SK-N-SH (cell line): ENCODE measurements around the gene ADAMTS16. TPM values are rescaled to one million over a fixed set of nuclear protein-coding genes. Genes with fewer than 3 reads are reported as not detected.

Experiments
- CTCF ChIA-PET: fragments of 300-600, 350-600 bp; formaldehyde crosslinking; extraction: SDS; loops from one replicate; lab custom pipeline; 2021; lab: Yijun Ruan, JAX
- POLR2A ChIA-PET: fragments of 350-600 bp; sonication (Branson Sonifier 250); formaldehyde crosslinking; extraction: SDS; loops from one replicate; lab custom pipeline; 2020; ENCODE audit warnings: antibody characterized with exemption, inconsistent platforms; lab: Yijun Ruan, JAX
- DNase-seq: peaks from one replicate; pipeline ENCODE4 v3.0.0; 2012
- H2AFZ ChIP-seq: fragments of 200-600 bp; sonication (generic); 2 replicates; pipeline ENCODE4 v1.8.1; 2016; ENCODE audit warnings: antibody characterized with exemption, mild to moderate bottlenecking, low read depth
- H3F3A ChIP-seq: fragments of 200-600 bp; sonication (generic); replicated peaks from 2 replicates; pipeline ENCODE3; 2016; ENCODE audit warnings: antibody characterized with exemption, mild to moderate bottlenecking; ENCODE audit not compliant: insufficient read depth
- H3K27ac ChIP-seq, 2 experiments: fragments of 200-500 bp in 1 of 2; fragments of 200-600 bp in 1 of 2; sonication (Bioruptor generic) in 1 of 2; sonication (generic), shearing (Covaris generic) in 1 of 2; 2 replicates each; pipeline versions ENCODE4 v1.5.1 to v1.6.1; 2014 to 2016; ENCODE audit warnings: low read depth in 2 of 2, inconsistent platforms in 1 of 2, low read length in 1 of 2, mild to moderate bottlenecking in 1 of 2, mixed read lengths in 1 of 2
- H3K27me3 ChIP-seq: fragments of 200-600 bp; sonication (generic), shearing (Covaris generic); 2 replicates; pipeline ENCODE4 v1.6.1; 2016; ENCODE audit warnings: mixed run types; ENCODE audit not compliant: insufficient read depth
- H3K36me3 ChIP-seq, 2 experiments: fragments of 200-500 bp in 1 of 2; fragments of 200-600 bp in 1 of 2; sonication (Bioruptor generic) in 1 of 2; sonication (generic) in 1 of 2; replicated peaks in 1 of 2; 2 replicates each; pipeline versions ENCODE3 to v1.5.1; 2014 to 2016; ENCODE audit warnings: low read length in 1 of 2, mild to moderate bottlenecking in 1 of 2; ENCODE audit not compliant: insufficient read depth in 2 of 2, control insufficient read depth in 1 of 2
- H3K4me1 ChIP-seq, 2 experiments: fragments of 200-500 bp in 1 of 2; fragments of 200-600 bp in 1 of 2; sonication (Bioruptor generic) in 1 of 2; sonication (generic), shearing (Covaris generic) in 1 of 2; 2 replicates each; pipeline versions ENCODE4 v1.5.1 to v1.6.1; 2014 to 2016; ENCODE audit warnings: low read depth in 1 of 2, low read length in 1 of 2, mixed run types in 1 of 2; ENCODE audit not compliant: insufficient read depth in 2 of 2, control insufficient read depth in 1 of 2
- H3K4me2 ChIP-seq: fragments of 200-600 bp; sonication (generic), shearing (Covaris generic); 2 replicates; pipeline ENCODE4 v1.6.1; 2017; ENCODE audit warnings: mixed run types
- H3K4me3 ChIP-seq, 2 experiments: fragments of 200-500 bp in 1 of 2; fragments of 200-600 bp in 1 of 2; sonication (Bioruptor generic) in 1 of 2; sonication (generic), shearing (Covaris generic) in 1 of 2; 2 replicates each; pipeline versions ENCODE4 v1.5.1 to v1.8.1; 2014 to 2016; ENCODE audit warnings: low read depth in 2 of 2, inconsistent platforms in 1 of 2, low read length in 1 of 2, mild to moderate bottlenecking in 1 of 2, mixed read lengths in 1 of 2, moderate library complexity in 1 of 2
- H3K79me2 ChIP-seq: fragments of 200-600 bp; sonication (generic); 2 replicates; pipeline ENCODE4 v1.8.1; 2017; ENCODE audit warnings: mild to moderate bottlenecking; ENCODE audit not compliant: insufficient read depth
- H3K9ac ChIP-seq: fragments of 200-600 bp; sonication (generic); 2 replicates; pipeline ENCODE4 v1.6.1; 2017; ENCODE audit warnings: mixed run types
- H3K9me2 ChIP-seq: fragments of 200-600 bp; sonication (generic); 2 replicates; pipeline ENCODE4 v1.6.1; 2017; ENCODE audit warnings: mixed run types
- H3K9me3 ChIP-seq: fragments of 200-600 bp; sonication (generic); 2 replicates; pipeline ENCODE4 v1.6.1; 2017; ENCODE audit warnings: mixed run types, mild to moderate bottlenecking, moderate library complexity
- H4K20me1 ChIP-seq: fragments of 200-600 bp; sonication (generic); 2 replicates; pipeline ENCODE4 v1.6.1; 2017; ENCODE audit warnings: mild to moderate bottlenecking, mixed run types; ENCODE audit not compliant: insufficient read depth
- CHD2 ChIP-seq: fragments of 150-350 bp; IDR thresholded peaks from 2 replicates; pipeline ENCODE4 v1.6.1; 2018; ENCODE audit warnings: low read length; ENCODE audit not compliant: partially characterized antibody
- EP300 ChIP-seq, 2 experiments: IDR thresholded peaks; 2 replicates each; pipeline versions ENCODE4 v1.4.0 to v1.6.1; 2012; ENCODE audit warnings: borderline replicate concordance in 1 of 2, low read depth in 1 of 2, low read length in 1 of 2
- EZH2phosphoT487 ChIP-seq: fragments of 200-600 bp; sonication (generic); IDR thresholded peaks from 2 replicates; pipeline ENCODE4 v1.6.1; 2017; ENCODE audit warnings: low read depth, mixed run types, mild to moderate bottlenecking, antibody characterized with exemption, moderate library complexity, borderline replicate concordance
- FOSL2 ChIP-seq: IDR thresholded peaks from 2 replicates; pipeline ENCODE4 v1.4.0; 2012; ENCODE audit warnings: low read depth, mild to moderate bottlenecking, moderate library complexity, borderline replicate concordance
- FOXJ3 ChIP-seq: sonication (generic); formaldehyde crosslinking; IDR thresholded peaks from 2 replicates; pipeline ENCODE4 v1.5.1; 2020; ENCODE audit warnings: mild to moderate bottlenecking, missing genetic modification reagents
- GABPA ChIP-seq: IDR thresholded peaks from 2 replicates; pipeline ENCODE4 v1.4.0; 2012; ENCODE audit warnings: low read depth, mild to moderate bottlenecking
- MXI1 ChIP-seq: IDR thresholded peaks from 2 replicates; pipeline ENCODE4 v1.6.1; 2012; ENCODE audit warnings: mild to moderate bottlenecking, low read depth, low read length, improper control_type of control experiment
- NRF1 ChIP-seq: IDR thresholded peaks from 2 replicates; pipeline ENCODE4 v1.6.1; 2012; ENCODE audit warnings: low read depth, mild to moderate bottlenecking, low read length
- POLR2AphosphoS5 ChIP-seq: IDR thresholded peaks from 2 replicates; pipeline ENCODE4 v1.6.1; 2012; ENCODE audit warnings: low read depth, low read length
- RFX5 ChIP-seq: IDR thresholded peaks from 2 replicates; pipeline ENCODE4 v1.6.1; 2012; ENCODE audit warnings: mild to moderate bottlenecking, improper control_type of control experiment, low read length
- SIN3A ChIP-seq: IDR thresholded peaks from 2 replicates; pipeline ENCODE4 v1.6.1; 2012; ENCODE audit warnings: low read depth, mild to moderate bottlenecking, low read length, moderate library complexity, borderline replicate concordance
- TEAD4 ChIP-seq: IDR thresholded peaks from 2 replicates; pipeline ENCODE4 v1.4.0; 2012; ENCODE audit warnings: mild to moderate bottlenecking, borderline replicate concordance; ENCODE audit not compliant: insufficient read depth
- WGBS: methylation state at CpG from one replicate; pipeline ENCODE4 v1.1.6; 2017; ENCODE audit warnings: low lambda C conversion rate; 5-methylcytosine and 5-hydroxymethylcytosine counted together
- polyA plus RNA-seq, 3 experiments: library from polyadenylated mRNA; depleted of rRNA; stranded (reverse); fragments of >200 nt; gene quantifications; 2 replicates each; pipeline ENCODE4 v1.2.3, GENCODE V29; 2012
- TF ChIP-seq, protein P1 (sequence below): IDR thresholded peaks from 2 replicates; pipeline ENCODE4 v1.4.0; 2012; ENCODE audit warnings: low read depth
- TF ChIP-seq, protein P2 (sequence below): fragments of 200-600 bp; sonication (generic); IDR thresholded peaks from 2 replicates; pipeline ENCODE4 v1.6.1; 2017; ENCODE audit warnings: antibody characterized with exemption, mild to moderate bottlenecking, moderate library complexity
- TF ChIP-seq, protein P3 (sequence below): fragments of 150-350 bp; IDR thresholded peaks from 2 replicates; pipeline ENCODE4 v1.6.1; 2016; ENCODE audit warnings: mild to moderate bottlenecking, low read depth, low read length
- TF ChIP-seq, protein P4 (sequence below): fragments of 150-350 bp; IDR thresholded peaks from 2 replicates; pipeline ENCODE4 v1.6.1; 2017; ENCODE audit warnings: antibody characterized with exemption, low read length, low read depth, borderline replicate concordance

ADAMTS16 gene
- polyA plus RNA-seq, 1 of the 3 experiments (the other 2 are of a cell fraction), result not detected

DNA sequence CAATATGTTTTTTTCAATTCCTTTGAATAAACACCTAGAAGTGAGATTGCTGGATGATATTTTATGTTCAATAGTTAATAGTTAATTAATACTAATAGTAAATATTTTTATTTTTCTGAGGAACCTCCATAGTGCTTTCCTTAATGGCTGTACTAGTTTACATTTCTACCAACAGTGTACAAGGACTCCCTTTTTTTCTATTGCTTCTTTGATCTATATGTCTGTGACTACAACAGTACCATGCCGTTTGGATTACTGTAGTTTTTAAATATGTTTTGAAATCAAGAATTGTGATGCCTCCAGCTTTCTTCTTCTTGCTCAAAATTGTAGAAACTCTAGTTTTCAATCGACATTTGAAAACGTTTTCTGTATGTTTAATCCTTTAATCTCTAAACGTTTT, 39.5 kb upstream of the ADAMTS16 start:
- TF ChIP-seq SIN3A (no peak), RFX5 (no peak)
- TF ChIP-seq, protein P1, sequence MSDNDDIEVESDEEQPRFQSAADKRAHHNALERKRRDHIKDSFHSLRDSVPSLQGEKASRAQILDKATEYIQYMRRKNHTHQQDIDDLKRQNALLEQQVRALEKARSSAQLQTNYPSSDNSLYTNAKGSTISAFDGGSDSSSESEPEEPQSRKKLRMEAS, result no peak
- H3K79me2 ChIP-seq, result no peaks in the 10 kb centered on the region
- no peaks in the 10 kb centered on the region for H3F3A ChIP-seq
- no peak overlapping the region for H3K4me3 ChIP-seq
- no peak overlapping the region for H2AFZ ChIP-seq
- WGBS, result 0% methylated on average over 4 of the region's 4 CpGs
- no peak overlapping the region for H3K9ac ChIP-seq
- no peaks in the 10 kb centered on the region; the same call in 1 of the 2 replicates for H3K9me3 ChIP-seq
- H3K4me1 ChIP-seq, result no peaks in the 10 kb centered on the region
- no peak overlapping the region for H3K4me2 ChIP-seq
- H4K20me1 ChIP-seq, result no peaks in the 10 kb centered on the region
- ChIA-PET POLR2A (no interaction called here), CTCF (no interaction called here)
- DNase-seq, result no peak
- no peak overlapping the region for H3K27ac ChIP-seq
- no peaks in the 10 kb centered on the region for H3K27me3 ChIP-seq
- no peaks in the 10 kb centered on the region for H3K9me2 ChIP-seq
- H3K36me3 ChIP-seq, result no peaks in the 10 kb centered on the region

DNA sequence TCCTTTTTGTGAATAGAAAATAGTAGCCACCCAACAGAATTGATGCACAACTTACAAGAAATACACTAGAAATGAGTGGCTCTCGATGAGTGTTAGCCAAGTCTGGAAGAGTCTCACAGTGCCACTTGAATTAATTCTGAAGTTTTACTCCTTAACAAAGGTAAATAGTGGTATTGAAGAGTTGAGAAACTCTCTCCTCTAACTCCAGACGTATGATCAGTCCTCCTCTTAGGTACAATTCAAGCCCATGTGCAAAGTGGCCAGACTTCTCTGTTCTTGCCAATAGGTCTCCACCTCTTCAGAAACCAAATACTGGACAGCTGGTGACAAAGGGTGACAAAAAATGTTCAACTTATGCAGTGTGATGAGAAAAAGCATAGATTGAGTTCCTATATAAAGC, 38.5 kb upstream of the ADAMTS16 start:
- H3K4me1 ChIP-seq, result no peaks in the 10 kb centered on the region
- no peak overlapping the region for H3K4me3 ChIP-seq
- CTCF ChIA-PET, result interaction anchor here (1.5 kb wide), 1 partner anchor 160 kb away, joined by 3 read pairs; no protein-coding TSS in a partner anchor
- H4K20me1 ChIP-seq, result no peaks in the 10 kb centered on the region
- H3K36me3 ChIP-seq, result no peaks in the 10 kb centered on the region
- no peak overlapping the region for H3K27ac ChIP-seq
- no peaks in the 10 kb centered on the region for H3K79me2 ChIP-seq
- no peaks in the 10 kb centered on the region for H3K27me3 ChIP-seq
- H2AFZ ChIP-seq, result no peak overlapping the region
- DNase-seq, result no peak
- H3K9ac ChIP-seq, result no peak overlapping the region
- 0% methylated on average over 2 of the region's 2 CpGs for WGBS
- no peak overlapping the region for H3K4me2 ChIP-seq
- H3K9me3 ChIP-seq, result no peaks in the 10 kb centered on the region; the same call in 1 of the 2 replicates
- POLR2A ChIA-PET, result no interaction called here
- no peaks in the 10 kb centered on the region for H3F3A ChIP-seq
- no peaks in the 10 kb centered on the region for H3K9me2 ChIP-seq
- TF ChIP-seq EP300 (IDR thresholded peaks at IDR 0.05; ENCODE audit: borderline replicate concordance in 1 of 2, low read depth in 1 of 2, low read length in 1 of 2) (no peak), CHD2 (no peak), FOSL2 (no peak), TEAD4 (no peak), EZH2phosphoT487 (no peak), NRF1 (no peak), POLR2AphosphoS5 (no peak), RFX5 (no peak), MXI1 (no peak), GABPA (no peak), FOXJ3 (CRISPR knock-in tag) (no peak)
- TF ChIP-seq, protein P2, sequence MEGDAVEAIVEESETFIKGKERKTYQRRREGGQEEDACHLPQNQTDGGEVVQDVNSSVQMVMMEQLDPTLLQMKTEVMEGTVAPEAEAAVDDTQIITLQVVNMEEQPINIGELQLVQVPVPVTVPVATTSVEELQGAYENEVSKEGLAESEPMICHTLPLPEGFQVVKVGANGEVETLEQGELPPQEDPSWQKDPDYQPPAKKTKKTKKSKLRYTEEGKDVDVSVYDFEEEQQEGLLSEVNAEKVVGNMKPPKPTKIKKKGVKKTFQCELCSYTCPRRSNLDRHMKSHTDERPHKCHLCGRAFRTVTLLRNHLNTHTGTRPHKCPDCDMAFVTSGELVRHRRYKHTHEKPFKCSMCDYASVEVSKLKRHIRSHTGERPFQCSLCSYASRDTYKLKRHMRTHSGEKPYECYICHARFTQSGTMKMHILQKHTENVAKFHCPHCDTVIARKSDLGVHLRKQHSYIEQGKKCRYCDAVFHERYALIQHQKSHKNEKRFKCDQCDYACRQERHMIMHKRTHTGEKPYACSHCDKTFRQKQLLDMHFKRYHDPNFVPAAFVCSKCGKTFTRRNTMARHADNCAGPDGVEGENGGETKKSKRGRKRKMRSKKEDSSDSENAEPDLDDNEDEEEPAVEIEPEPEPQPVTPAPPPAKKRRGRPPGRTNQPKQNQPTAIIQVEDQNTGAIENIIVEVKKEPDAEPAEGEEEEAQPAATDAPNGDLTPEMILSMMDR, result no peak
- TF ChIP-seq, protein P3, sequence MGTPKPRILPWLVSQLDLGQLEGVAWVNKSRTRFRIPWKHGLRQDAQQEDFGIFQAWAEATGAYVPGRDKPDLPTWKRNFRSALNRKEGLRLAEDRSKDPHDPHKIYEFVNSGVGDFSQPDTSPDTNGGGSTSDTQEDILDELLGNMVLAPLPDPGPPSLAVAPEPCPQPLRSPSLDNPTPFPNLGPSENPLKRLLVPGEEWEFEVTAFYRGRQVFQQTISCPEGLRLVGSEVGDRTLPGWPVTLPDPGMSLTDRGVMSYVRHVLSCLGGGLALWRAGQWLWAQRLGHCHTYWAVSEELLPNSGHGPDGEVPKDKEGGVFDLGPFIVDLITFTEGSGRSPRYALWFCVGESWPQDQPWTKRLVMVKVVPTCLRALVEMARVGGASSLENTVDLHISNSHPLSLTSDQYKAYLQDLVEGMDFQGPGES, result no peak
- TF ChIP-seq, protein P4, sequence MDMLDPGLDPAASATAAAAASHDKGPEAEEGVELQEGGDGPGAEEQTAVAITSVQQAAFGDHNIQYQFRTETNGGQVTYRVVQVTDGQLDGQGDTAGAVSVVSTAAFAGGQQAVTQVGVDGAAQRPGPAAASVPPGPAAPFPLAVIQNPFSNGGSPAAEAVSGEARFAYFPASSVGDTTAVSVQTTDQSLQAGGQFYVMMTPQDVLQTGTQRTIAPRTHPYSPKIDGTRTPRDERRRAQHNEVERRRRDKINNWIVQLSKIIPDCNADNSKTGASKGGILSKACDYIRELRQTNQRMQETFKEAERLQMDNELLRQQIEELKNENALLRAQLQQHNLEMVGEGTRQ, result no peak
